Activated T-helper 17 cell treated with anti-CD3 and anti-CD28 coated beads, Interleukin-2, amount 50 U/mL, for 72 hours (primary cell): ENCODE results near the gene GALC. TPM values are rescaled to one million over a fixed set of nuclear protein-coding genes. Genes with fewer than 3 reads are reported as not detected.

Experiments
- ATAC-seq: fragments of 150-1000 bp; cut with Tn5 transposase; replicated peaks from 2 replicates; pipeline ENCODE4 v1.10.0; 2021; ENCODE audit warnings: mild to moderate bottlenecking, moderate library complexity
- H3K27ac Mint-ChIP-seq: one replicate; pipeline ENCODE4 v1.8.0; 2022; ENCODE audit warnings: mixed read lengths
- H3K27me3 Mint-ChIP-seq: one replicate; pipeline ENCODE4 v1.8.0; 2022; ENCODE audit warnings: mixed read lengths
- H3K36me3 Mint-ChIP-seq: one replicate; pipeline ENCODE4 v1.8.0; 2022; ENCODE audit warnings: low read depth, mild to moderate bottlenecking, mixed read lengths
- H3K4me1 Mint-ChIP-seq: one replicate; pipeline ENCODE4 v1.8.0; 2022; ENCODE audit warnings: mixed read lengths
- H3K4me3 Mint-ChIP-seq: one replicate; pipeline ENCODE4 v1.8.0; 2022; ENCODE audit warnings: mild to moderate bottlenecking, mixed read lengths
- H3K9me3 Mint-ChIP-seq: one replicate; pipeline ENCODE4 v1.8.0; 2022; ENCODE audit warnings: mixed read lengths
- total RNA-seq, 2 donors: library from RNA; stranded (reverse); gene quantifications; one replicate each; pipeline ENCODE4 v1.2.3, GENCODE V29; 2022

The GALC gene
- total RNA-seq, 2 donors from 2014 or later = 17.7 to 32.4 TPM

- Mint-ChIP-seq H3K27me3 (no peaks in the 10 kb centered on the region), H3K27ac (no peak overlapping the region), H3K9me3 (peaks cover 5% of the 10 kb centered on the region), H3K36me3 (peaks cover 5% of the 10 kb centered on the region), H3K4me1 (peaks cover 39% of the 10 kb centered on the region), H3K4me3 (no peak overlapping the region)
- ATAC-seq = no peak
Measured at GRCh38 chr14:87998482-87998881, 5.5 kb upstream of the GALC start.

- peaks cover 10% of the 10 kb centered on the region for H3K36me3 Mint-ChIP-seq
- H3K4me3 Mint-ChIP-seq = peak overlapping the region; percentile 97
- peaks cover 31% of the 10 kb centered on the region for H3K4me1 Mint-ChIP-seq
- H3K9me3 Mint-ChIP-seq = no peaks in the 10 kb centered on the region
- peak overlapping the region; percentile 97 for H3K27ac Mint-ChIP-seq
- no peak for ATAC-seq
- H3K27me3 Mint-ChIP-seq = no peaks in the 10 kb centered on the region
Measured at GRCh38 chr14:87996291-87996592, 3.3 kb upstream of the GALC start.

DNA sequence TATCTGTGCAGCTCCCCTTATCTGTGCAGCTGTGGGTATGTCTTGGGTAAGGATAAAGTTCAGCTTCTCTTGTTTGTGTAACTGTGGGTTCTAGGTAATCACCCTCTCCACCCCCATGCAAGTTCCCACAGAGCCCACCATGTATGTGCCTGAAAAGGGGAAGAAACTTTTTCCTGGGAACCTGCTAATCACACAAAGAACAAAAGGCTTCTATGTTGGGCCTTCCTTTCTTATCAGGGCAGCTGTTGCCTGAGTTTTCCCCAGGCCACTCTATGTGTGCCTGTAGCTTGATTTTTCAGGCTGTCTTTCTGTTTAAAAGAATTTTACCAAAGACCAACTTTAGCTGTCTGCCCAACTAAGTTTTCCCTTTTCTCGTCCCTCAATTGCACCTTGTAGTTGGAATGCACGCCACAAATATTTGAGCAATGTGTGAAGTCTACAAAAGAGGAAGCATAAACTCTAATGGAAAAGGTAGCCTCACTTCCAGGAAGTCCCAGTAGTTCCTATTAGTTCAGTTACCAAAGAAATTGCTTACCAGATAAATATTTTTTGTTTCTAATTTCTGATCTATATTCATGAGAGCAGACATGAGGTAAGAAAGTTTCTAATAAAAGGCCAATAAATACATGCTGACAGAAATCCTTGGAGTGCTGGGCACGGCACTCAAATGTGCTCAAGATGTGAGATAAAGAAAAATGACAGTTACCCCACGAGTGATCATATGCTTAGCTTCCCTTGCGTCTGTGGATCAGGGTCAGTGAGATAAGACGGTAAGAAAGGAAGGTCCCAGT is 2.7 kb upstream of the GALC start:
- Mint-ChIP-seq H3K27me3 (no peaks in the 10 kb centered on the region), H3K4me1 (peaks cover 36% of the 10 kb centered on the region), H3K9me3 (no peaks in the 10 kb centered on the region), H3K36me3 (peaks cover 10% of the 10 kb centered on the region), H3K4me3 (peak overlapping the region; percentile 97), H3K27ac (peak overlapping the region; percentile 97)
- peak; percentile 1 for ATAC-seq

GRCh38 chr14:87994974-87995373 is 2.0 kb upstream of the GALC start:
- H3K4me3 Mint-ChIP-seq = peak overlapping the region; percentile 97
- peak overlapping the region; percentile 97 for H3K27ac Mint-ChIP-seq
- peaks cover 41% of the 10 kb centered on the region for H3K4me1 Mint-ChIP-seq
- peak; percentile 68 for ATAC-seq
- H3K9me3 Mint-ChIP-seq = no peaks in the 10 kb centered on the region
- no peaks in the 10 kb centered on the region for H3K27me3 Mint-ChIP-seq
- H3K36me3 Mint-ChIP-seq = peaks cover 10% of the 10 kb centered on the region

GRCh38 chr14:87992346-87992717 is 650 bp downstream of the GALC start:
- peak overlapping the region; percentile 97 for H3K27ac Mint-ChIP-seq
- no peaks in the 10 kb centered on the region for H3K27me3 Mint-ChIP-seq
- H3K9me3 Mint-ChIP-seq = no peaks in the 10 kb centered on the region
- peaks cover 40% of the 10 kb centered on the region for H3K4me1 Mint-ChIP-seq
- peaks cover 21% of the 10 kb centered on the region for H3K36me3 Mint-ChIP-seq
- H3K4me3 Mint-ChIP-seq = peak overlapping the region; percentile 97
- ATAC-seq = peak; percentile 5

DNA sequence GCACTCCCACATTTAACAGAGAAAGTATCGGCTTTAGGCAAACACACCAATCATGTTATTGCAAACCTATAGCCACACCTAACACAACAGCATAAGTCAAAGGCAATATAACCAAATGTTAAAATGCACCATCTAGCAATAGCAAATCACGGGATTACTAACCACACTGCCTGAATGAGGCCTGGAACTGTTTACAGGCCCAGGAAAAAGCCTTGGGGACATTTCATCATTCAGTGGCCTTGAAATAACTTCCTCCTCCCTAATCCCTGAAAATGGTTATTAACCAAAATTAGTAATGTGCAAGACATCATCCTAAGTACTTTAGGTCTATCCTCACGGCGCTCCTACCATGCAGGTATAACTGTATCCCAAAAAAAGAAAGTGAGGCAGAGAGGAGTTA is 2.3 kb downstream of the GALC start:
- peaks cover 44% of the 10 kb centered on the region for H3K4me1 Mint-ChIP-seq
- H3K36me3 Mint-ChIP-seq = peaks cover 37% of the 10 kb centered on the region
- H3K27me3 Mint-ChIP-seq = no peaks in the 10 kb centered on the region
- H3K27ac Mint-ChIP-seq = no peak overlapping the region
- H3K9me3 Mint-ChIP-seq = no peaks in the 10 kb centered on the region
- peak overlapping the region; percentile 97 for H3K4me3 Mint-ChIP-seq
- ATAC-seq = no peak

GRCh38 chr14:87989956-87990299 is 3.1 kb downstream of the GALC start:
- Mint-ChIP-seq H3K27me3 (no peaks in the 10 kb centered on the region), H3K4me3 (no peak overlapping the region), H3K4me1 (peaks cover 40% of the 10 kb centered on the region), H3K27ac (peak overlapping the region; percentile 2), H3K36me3 (peaks cover 42% of the 10 kb centered on the region), H3K9me3 (no peaks in the 10 kb centered on the region)
- ATAC-seq = no peak

DNA sequence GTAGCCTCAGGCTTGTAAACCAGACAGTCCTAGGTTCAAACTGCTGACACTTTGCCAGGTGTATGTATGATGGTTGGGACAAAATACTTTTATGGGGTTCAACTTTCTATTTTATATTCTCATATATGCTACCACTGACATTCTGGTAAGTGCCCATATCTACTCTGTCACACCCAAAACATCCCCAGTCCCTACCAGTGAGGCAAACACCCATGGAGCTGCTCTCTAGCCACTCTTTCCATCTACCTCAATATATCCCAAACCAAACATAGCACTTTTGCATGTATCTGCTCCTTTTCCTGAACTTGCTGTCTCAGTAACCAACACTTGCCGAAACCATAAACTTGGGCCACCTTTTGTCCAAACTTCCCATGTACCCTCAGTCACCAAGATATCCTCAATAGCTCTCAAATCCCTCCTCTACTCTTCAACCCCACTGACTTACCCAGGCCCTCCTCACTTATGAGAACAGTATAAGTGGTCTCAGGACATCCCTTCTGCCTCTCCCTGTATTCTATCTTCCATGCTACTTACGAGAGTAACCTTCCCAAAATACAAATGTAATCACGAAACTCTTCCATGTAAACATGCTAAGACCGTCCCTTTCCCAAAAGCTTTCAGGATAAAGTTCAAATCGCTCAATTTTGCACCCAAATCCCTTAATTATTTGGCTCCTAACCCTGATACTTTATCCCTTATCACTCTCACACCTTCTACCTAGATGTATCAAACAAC is 3.6 kb downstream of the GALC start:
- no peak for ATAC-seq
- Mint-ChIP-seq H3K9me3 (no peaks in the 10 kb centered on the region), H3K4me1 (peaks cover 34% of the 10 kb centered on the region), H3K4me3 (no peak overlapping the region), H3K27me3 (no peaks in the 10 kb centered on the region), H3K36me3 (peaks cover 43% of the 10 kb centered on the region), H3K27ac (peak overlapping the region; percentile 2)

DNA sequence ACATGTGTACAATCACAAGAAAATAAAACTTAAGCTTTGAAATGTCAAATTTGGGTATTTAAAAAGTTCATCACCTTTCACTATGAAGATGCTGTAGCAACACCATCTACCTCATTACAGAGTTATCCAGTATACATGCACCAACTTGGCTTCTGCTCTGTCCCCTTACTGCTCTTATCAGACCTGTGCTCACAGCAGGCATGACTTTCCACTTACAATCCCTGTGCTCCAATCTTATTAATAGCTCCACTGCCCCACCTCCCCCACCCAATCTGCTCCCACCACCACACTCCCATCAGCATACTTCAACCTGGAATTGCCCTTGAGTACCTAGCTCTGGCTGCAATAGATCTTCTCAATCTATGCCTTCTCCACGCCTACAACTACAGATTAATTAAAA is 13.3 kb downstream of the GALC start:
- H3K36me3 Mint-ChIP-seq = peaks cover 85% of the 10 kb centered on the region
- no peaks in the 10 kb centered on the region for H3K9me3 Mint-ChIP-seq
- ATAC-seq = no peak
- peak overlapping the region; percentile 43 for H3K27ac Mint-ChIP-seq
- H3K27me3 Mint-ChIP-seq = no peaks in the 10 kb centered on the region
- no peak overlapping the region for H3K4me3 Mint-ChIP-seq
- peaks cover 5% of the 10 kb centered on the region for H3K4me1 Mint-ChIP-seq

DNA sequence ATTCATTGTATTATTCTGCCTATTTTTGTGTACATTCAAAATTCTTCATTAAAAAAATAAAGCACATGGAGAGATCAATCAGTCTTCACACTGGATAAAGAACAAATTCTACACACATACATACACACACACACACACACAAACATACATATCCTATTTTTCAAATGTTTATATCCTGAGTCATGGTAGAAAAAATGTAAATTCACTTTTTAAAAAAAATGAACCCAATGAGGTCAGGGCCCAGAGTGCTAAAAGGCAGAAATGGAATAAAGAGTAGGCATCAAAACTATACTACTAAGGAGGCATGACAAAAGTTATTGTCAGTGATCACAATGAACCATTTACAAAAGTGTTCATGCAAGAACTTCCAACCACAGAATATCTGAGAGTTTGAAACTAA is 17.3 kb downstream of the GALC start:
- Mint-ChIP-seq H3K27me3 (no peaks in the 10 kb centered on the region), H3K36me3 (peaks cover 86% of the 10 kb centered on the region), H3K9me3 (no peaks in the 10 kb centered on the region), H3K4me3 (no peak overlapping the region), H3K4me1 (peaks cover 5% of the 10 kb centered on the region), H3K27ac (no peak overlapping the region)
- ATAC-seq = no peak

DNA sequence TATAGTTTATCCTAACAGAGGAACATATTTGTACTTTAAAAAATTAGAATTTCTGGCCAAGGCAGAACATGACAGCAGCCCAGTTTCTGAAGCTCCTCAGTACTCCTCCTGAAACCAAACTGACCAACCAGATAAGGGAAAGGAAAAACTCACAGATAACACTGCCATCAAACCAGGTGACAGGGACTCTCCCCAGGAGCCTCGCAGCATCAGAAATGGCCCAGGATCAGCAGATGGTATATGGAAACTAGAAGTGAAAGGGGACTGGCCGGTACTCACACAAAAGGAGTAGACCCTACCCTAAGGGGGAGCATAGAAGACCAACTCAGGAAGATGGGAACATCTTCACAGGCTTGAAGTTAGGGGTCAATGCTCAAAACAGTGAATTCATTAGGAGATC is 22.0 kb downstream of the GALC start:
- Mint-ChIP-seq H3K27me3 (no peaks in the 10 kb centered on the region), H3K27ac (no peak overlapping the region), H3K9me3 (no peaks in the 10 kb centered on the region), H3K4me1 (no peaks in the 10 kb centered on the region), H3K4me3 (no peak overlapping the region), H3K36me3 (peaks cover 83% of the 10 kb centered on the region)
- no peak for ATAC-seq

DNA sequence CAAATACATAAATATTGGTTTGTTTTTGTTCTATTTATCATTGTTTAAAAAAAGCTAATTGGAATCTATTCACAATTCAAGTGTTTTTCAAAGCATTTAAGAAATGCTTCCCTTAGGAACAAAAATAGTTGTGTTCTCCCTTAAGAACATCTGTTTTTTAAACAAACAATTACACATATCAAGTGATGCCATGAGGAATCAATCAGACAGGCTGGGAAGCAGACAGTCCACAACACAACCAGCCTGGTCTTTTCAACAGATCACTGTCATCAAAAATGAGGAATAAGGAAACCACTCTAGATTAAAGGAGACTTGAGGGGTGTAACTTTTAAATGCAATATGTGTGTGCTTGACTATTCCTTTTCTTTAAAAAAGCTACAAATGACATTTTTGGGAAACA is 25.5 kb downstream of the GALC start:
- no peak for ATAC-seq
- Mint-ChIP-seq H3K9me3 (no peaks in the 10 kb centered on the region), H3K4me1 (peaks cover 4% of the 10 kb centered on the region), H3K27ac (no peak overlapping the region), H3K36me3 (peaks cover 75% of the 10 kb centered on the region), H3K27me3 (no peaks in the 10 kb centered on the region), H3K4me3 (no peak overlapping the region)

DNA sequence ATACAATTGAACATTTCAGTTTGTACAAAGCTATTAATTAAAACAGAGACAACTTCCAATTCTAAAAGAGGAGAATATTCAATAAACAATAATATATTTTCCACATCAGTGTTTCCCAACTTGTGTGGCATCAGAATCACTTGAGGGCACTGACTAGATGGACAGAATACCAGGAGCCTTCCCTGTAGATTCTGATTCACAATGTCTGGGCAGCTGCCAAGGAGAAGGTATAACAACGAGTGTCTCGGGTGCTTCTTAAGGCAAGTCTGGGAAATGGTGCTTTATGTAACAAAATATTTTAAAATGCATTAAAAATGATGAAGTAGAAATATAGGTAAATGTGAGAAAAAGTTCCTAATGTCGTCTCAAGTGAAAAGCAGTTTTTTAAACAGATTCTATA is 26.2 kb downstream of the GALC start:
- no peak for ATAC-seq
- H3K4me3 Mint-ChIP-seq = no peak overlapping the region
- peaks cover 75% of the 10 kb centered on the region for H3K36me3 Mint-ChIP-seq
- peaks cover 6% of the 10 kb centered on the region for H3K4me1 Mint-ChIP-seq
- H3K27ac Mint-ChIP-seq = no peak overlapping the region
- H3K27me3 Mint-ChIP-seq = no peaks in the 10 kb centered on the region
- H3K9me3 Mint-ChIP-seq = no peaks in the 10 kb centered on the region

- H3K9me3 Mint-ChIP-seq = no peaks in the 10 kb centered on the region
- peaks cover 83% of the 10 kb centered on the region for H3K36me3 Mint-ChIP-seq
- no peak for ATAC-seq
- no peak overlapping the region for H3K4me3 Mint-ChIP-seq
- H3K4me1 Mint-ChIP-seq = peaks cover 20% of the 10 kb centered on the region
- no peaks in the 10 kb centered on the region for H3K27me3 Mint-ChIP-seq
- H3K27ac Mint-ChIP-seq = peak overlapping the region; percentile 58
Measured at GRCh38 chr14:87961246-87961645, 31.7 kb downstream of the GALC start.

DNA sequence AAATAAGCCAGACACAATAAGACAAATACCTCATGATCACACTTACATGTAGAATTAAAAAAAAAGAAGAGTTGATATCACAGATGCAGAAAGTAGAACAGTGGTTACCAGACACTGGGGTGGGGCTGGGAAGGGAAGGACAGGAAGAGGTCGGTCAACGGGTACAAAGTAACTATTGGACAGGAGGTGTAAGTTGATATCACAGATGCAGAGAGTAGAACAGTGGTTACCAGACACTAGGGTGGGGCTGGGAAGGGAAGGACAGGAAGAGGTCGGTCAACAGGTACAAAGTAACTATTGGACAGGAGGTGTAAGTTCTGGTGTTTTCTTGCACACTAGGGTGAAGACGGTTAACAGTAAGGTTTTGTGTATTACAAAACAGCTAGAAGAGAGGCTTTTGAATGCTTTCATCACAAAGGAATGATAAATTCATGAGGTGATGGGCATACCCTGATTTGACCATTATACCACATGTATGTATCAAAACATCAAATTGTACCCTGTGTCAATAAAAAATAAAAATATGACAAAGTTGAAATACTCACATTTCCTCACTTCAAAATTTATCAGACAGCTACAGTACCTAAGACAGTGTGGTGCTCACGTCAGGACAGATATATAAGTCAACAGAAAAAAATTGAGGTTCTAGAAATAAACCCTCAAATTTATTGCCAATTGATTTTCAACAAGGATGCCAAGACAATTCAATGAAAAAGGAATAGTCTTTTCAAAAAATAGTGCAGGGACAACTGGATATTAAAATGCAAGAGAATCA is 32.8 kb downstream of the GALC start:
- Mint-ChIP-seq H3K36me3 (peaks cover 82% of the 10 kb centered on the region), H3K4me1 (peaks cover 24% of the 10 kb centered on the region), H3K27me3 (no peaks in the 10 kb centered on the region), H3K4me3 (peak overlapping the region; percentile 30), H3K9me3 (no peaks in the 10 kb centered on the region), H3K27ac (peak overlapping the region; percentile 58)
- peak; percentile 51 for ATAC-seq
